Neuronal stem cell (in vitro differentiated cells): ENCODE results near the gene NOVA1.

Experiments used
- DNase-seq: peaks from one replicate; pipeline ENCODE4 v3.0.0-alpha.2; 2013; ENCODE audit warnings: low spot score
- H2AFZ ChIP-seq: one replicate; pipeline ENCODE4 v1.6.1; 2013; ENCODE audit warnings: mild to moderate bottlenecking, low read length, inconsistent platforms
- H2AK5ac ChIP-seq: 2 replicates; pipeline ENCODE4 v1.6.1; 2013; ENCODE audit warnings: low read depth, mild to moderate bottlenecking, inconsistent platforms, low read length, moderate library complexity, mixed read lengths
- H2BK120ac ChIP-seq: 2 replicates; pipeline ENCODE4 v1.6.1; 2013; ENCODE audit warnings: low read depth, mild to moderate bottlenecking, inconsistent platforms, low read length, moderate library complexity, mixed read lengths
- H2BK12ac ChIP-seq: one replicate; pipeline ENCODE4 v1.6.1; 2013; ENCODE audit warnings: low read length, inconsistent platforms
- H2BK15ac ChIP-seq: 2 replicates; pipeline ENCODE4 v1.6.1; 2013; ENCODE audit warnings: mild to moderate bottlenecking, low read length, inconsistent platforms, mixed read lengths
- H2BK5ac ChIP-seq: one replicate; pipeline ENCODE4 v1.6.1; 2013; ENCODE audit warnings: inconsistent platforms, mild to moderate bottlenecking, low read length, moderate library complexity
- H3K14ac ChIP-seq: one replicate; pipeline ENCODE4 v1.6.1; 2013; ENCODE audit warnings: low read length, inconsistent platforms
- H3K18ac ChIP-seq: 2 replicates; pipeline ENCODE4 v1.6.1; 2013; ENCODE audit warnings: low read length, inconsistent platforms
- H3K23ac ChIP-seq: 2 replicates; pipeline ENCODE4 v1.6.1; 2013; ENCODE audit warnings: low read depth, mild to moderate bottlenecking, mixed read lengths, low read length, inconsistent platforms; ENCODE audit not compliant: poor library complexity
- H3K27ac ChIP-seq: replicated peaks from 3 replicates; pipeline ENCODE4 v1.5.1; 2013; ENCODE audit warnings: low read length, inconsistent platforms
- H3K27me3 ChIP-seq, 3 experiments: 2 replicates each; pipeline ENCODE4 v1.6.1; 2013; ENCODE audit warnings: low read length in 3 of 3, mild to moderate bottlenecking in 2 of 3, inconsistent platforms in 1 of 3, low read depth in 1 of 3, mixed read lengths in 1 of 3, moderate library complexity in 1 of 3; ENCODE audit not compliant: control insufficient read depth in 3 of 3, insufficient read depth in 3 of 3
- H3K36me3 ChIP-seq, 2 donors: replicated peaks in 1 of 2; 2 replicates each; pipeline ENCODE4 v1.6.1; 2013; ENCODE audit warnings: low read length in 2 of 2; ENCODE audit not compliant: control insufficient read depth in 2 of 2, insufficient read depth in 2 of 2
- H3K4ac ChIP-seq: 2 replicates; pipeline ENCODE4 v1.6.1; 2013; ENCODE audit warnings: inconsistent platforms, mild to moderate bottlenecking, low read length, moderate library complexity
- H3K4me1 ChIP-seq, 2 donors: 1 replicate in 1 of 2; 2 replicates in 1 of 2; pipeline ENCODE4 v1.6.1; 2013; ENCODE audit warnings: low read length in 2 of 2, low read depth in 1 of 2; ENCODE audit not compliant: control insufficient read depth in 2 of 2, insufficient read depth in 1 of 2
- H3K4me2 ChIP-seq: one replicate; pipeline ENCODE4 v1.6.1; 2013; ENCODE audit warnings: mild to moderate bottlenecking, low read length, inconsistent platforms; ENCODE audit not compliant: insufficient read depth, poor library complexity, severe bottlenecking
- H3K4me3 ChIP-seq, 2 donors: 2 replicates each; pipeline ENCODE4 v1.5.1; 2013; ENCODE audit warnings: low read length in 2 of 2, mild to moderate bottlenecking in 2 of 2, inconsistent platforms in 1 of 2, moderate library complexity in 1 of 2
- H3K79me1 ChIP-seq: one replicate; pipeline ENCODE4 v1.6.1; 2013; ENCODE audit warnings: low read depth, mild to moderate bottlenecking, inconsistent platforms, low read length, moderate library complexity
- H3K9ac ChIP-seq: one replicate; pipeline ENCODE4 v1.6.1; 2013; ENCODE audit warnings: mild to moderate bottlenecking, low read depth, low read length, inconsistent platforms; ENCODE audit not compliant: poor library complexity
- H3K9me3 ChIP-seq, 2 donors: replicated peaks in 1 of 2; 2 replicates each; pipeline versions ENCODE3 to v1.6.1; 2013; ENCODE audit warnings: low read length in 2 of 2, mild to moderate bottlenecking in 2 of 2, inconsistent platforms in 1 of 2, low read depth in 1 of 2, mixed read lengths in 1 of 2, moderate library complexity in 1 of 2; ENCODE audit not compliant: control insufficient read depth in 2 of 2, insufficient read depth in 1 of 2
- H4K8ac ChIP-seq: one replicate; pipeline ENCODE4 v1.6.1; 2013; ENCODE audit warnings: low read depth, mild to moderate bottlenecking, inconsistent platforms, low read length, moderate library complexity
- H4K91ac ChIP-seq: one replicate; pipeline ENCODE4 v1.6.1; 2013; ENCODE audit warnings: low read length, low read depth, mild to moderate bottlenecking, inconsistent platforms; ENCODE audit not compliant: poor library complexity
- WGBS, 2 donors: extraction: QIAGEN DNeasy Blood & Tissue Kit; methylation state at CpG; one replicate each; pipeline ENCODE4 v1.1.7; 2013; ENCODE audit warnings: missing lambda C conversion rate in 2 of 2, mixed read lengths in 1 of 2; ENCODE audit not compliant: insufficient read length in 2 of 2, insufficient replicate concordance in 1 of 2; ENCODE audit errors: extremely low coverage in 2 of 2; 5-methylcytosine and 5-hydroxymethylcytosine counted together

Gene NOVA1

DNA sequence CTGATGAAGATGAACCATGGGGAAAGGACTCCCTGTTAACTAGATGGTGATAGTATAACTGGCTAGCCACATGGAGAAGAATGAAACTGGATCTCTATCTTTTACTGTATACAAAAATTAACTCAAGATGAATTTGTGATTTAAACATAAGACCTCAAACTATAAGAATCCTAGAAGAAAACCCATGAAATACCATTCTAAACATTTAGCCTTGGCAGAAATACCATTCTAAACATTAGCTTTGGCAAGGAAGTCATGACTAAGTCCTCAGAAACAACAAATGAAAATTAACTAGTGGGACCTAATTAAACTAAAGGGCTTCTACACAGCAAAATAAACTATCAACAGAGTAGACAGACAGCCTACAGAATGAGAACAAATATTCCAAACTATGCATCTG, 28.4 kb upstream of the NOVA1 start:
- H2BK120ac ChIP-seq: no peak overlapping the region
- H3K27me3 ChIP-seq: no peaks in the 10 kb centered on the region
- no peak overlapping the region for H3K14ac ChIP-seq
- H3K23ac ChIP-seq: no peak overlapping the region
- DNase-seq: no peak
- no peak overlapping the region for H3K9ac ChIP-seq
- no peaks in the 10 kb centered on the region for H3K9me3 ChIP-seq
- H2AFZ ChIP-seq: no peak overlapping the region
- no peak overlapping the region for H2AK5ac ChIP-seq
- no peak overlapping the region for H2BK15ac ChIP-seq
- no peak overlapping the region for H3K27ac ChIP-seq
- no peak overlapping the region for H3K4ac ChIP-seq
- no peak overlapping the region for H2BK5ac ChIP-seq
- peaks cover 0 to 4% of the 10 kb centered on the region in 2 donors for H3K4me1 ChIP-seq
- H3K18ac ChIP-seq: no peak overlapping the region
- no peaks in the 10 kb centered on the region for H3K79me1 ChIP-seq
- no peak overlapping the region for H2BK12ac ChIP-seq
- no peak overlapping the region for H3K4me3 ChIP-seq
- no peaks in the 10 kb centered on the region for H3K36me3 ChIP-seq
- no peak overlapping the region for H4K91ac ChIP-seq
- H3K4me2 ChIP-seq: no peak overlapping the region
- H4K8ac ChIP-seq: no peak overlapping the region

DNA sequence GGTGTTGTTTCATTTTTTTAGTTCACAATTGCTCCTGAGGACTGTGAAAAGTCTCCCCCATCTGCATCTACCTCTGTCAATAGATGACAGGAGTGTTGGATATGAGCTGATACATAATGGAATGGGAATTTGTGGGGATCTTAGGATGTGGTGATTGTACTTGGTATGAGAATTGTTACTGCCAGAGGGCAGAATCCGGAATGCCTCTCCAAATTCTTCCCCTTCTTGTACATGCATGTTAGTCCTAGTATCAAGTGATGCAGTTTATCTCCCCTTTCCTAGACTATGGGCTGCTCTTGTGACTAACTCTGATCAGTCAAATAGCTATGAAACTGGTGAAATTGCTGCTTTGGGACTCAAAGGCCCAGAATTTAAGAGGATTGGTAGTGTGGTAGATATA, 24.8 kb upstream of the NOVA1 start:
- no peak overlapping the region for H3K18ac ChIP-seq
- no CpG with 5 or more reads among the region's 1 CpG for WGBS, 2 donors
- no peaks in the 10 kb centered on the region for H3K27me3 ChIP-seq
- no peak overlapping the region for H2BK120ac ChIP-seq
- peaks cover 0 to 4% of the 10 kb centered on the region in 2 donors for H3K4me1 ChIP-seq
- no peak overlapping the region for H3K27ac ChIP-seq
- H2AK5ac ChIP-seq: no peak overlapping the region
- no peak overlapping the region for H2BK12ac ChIP-seq
- no peak overlapping the region for H2AFZ ChIP-seq
- DNase-seq: no peak
- no peak overlapping the region for H2BK15ac ChIP-seq
- no peaks in the 10 kb centered on the region for H3K9me3 ChIP-seq
- no peaks in the 10 kb centered on the region for H3K79me1 ChIP-seq
- H4K91ac ChIP-seq: no peak overlapping the region
- H3K4ac ChIP-seq: no peak overlapping the region
- no peak overlapping the region for H4K8ac ChIP-seq
- no peak overlapping the region for H3K4me2 ChIP-seq
- H2BK5ac ChIP-seq: no peak overlapping the region
- H3K9ac ChIP-seq: no peak overlapping the region
- no peak overlapping the region for H3K4me3 ChIP-seq
- H3K14ac ChIP-seq: no peak overlapping the region
- no peaks in the 10 kb centered on the region for H3K36me3 ChIP-seq
- H3K23ac ChIP-seq: no peak overlapping the region

- H3K9me3 ChIP-seq: no peaks in the 10 kb centered on the region
- no peak overlapping the region for H3K9ac ChIP-seq
- no CpG with 5 or more reads among the region's 2 CpGs for WGBS, 2 donors
- H3K4ac ChIP-seq: no peak overlapping the region
- no peaks in the 10 kb centered on the region for H3K27me3 ChIP-seq
- no peaks in the 10 kb centered on the region for H3K36me3 ChIP-seq
- H3K18ac ChIP-seq: no peak overlapping the region
- no peak overlapping the region for H2AFZ ChIP-seq
- no peak overlapping the region for H3K14ac ChIP-seq
- no peak overlapping the region for H3K4me2 ChIP-seq
- H2BK12ac ChIP-seq: no peak overlapping the region
- H2BK120ac ChIP-seq: no peak overlapping the region
- no peak overlapping the region for H3K27ac ChIP-seq
- no peak overlapping the region for H4K8ac ChIP-seq
- no peaks in the 10 kb centered on the region for H3K79me1 ChIP-seq
- no peak overlapping the region for H3K23ac ChIP-seq
- H2BK5ac ChIP-seq: no peak overlapping the region
- peak; percentile 37 for DNase-seq
- H2BK15ac ChIP-seq: no peak overlapping the region
- H3K4me1 ChIP-seq: peaks cover 0 to 4% of the 10 kb centered on the region in 2 donors
- no peak overlapping the region for H4K91ac ChIP-seq
- H3K4me3 ChIP-seq: no peak overlapping the region
- H2AK5ac ChIP-seq: no peak overlapping the region
Measured at GRCh38 chr14:26621807-26622560, 24.2 kb upstream of the NOVA1 start.

DNA sequence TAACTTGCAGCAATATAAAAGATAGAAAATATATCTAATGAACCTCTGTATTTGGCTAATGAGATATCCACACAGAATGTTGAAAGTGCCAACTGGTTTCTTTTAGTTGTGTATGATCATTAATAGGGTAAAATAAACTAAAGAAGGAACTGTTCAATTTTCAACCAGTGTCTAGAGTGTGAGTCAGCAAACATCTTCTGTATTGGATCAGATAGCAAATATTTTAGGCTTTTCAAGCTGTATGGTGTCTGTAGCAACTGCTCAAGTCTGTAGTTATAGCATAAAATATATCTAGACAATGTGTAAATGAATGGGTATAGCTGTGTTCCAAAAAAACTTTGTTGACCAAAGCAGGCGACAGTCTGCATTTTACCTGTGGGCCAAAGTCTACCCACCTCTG, 23.5 kb upstream of the NOVA1 start:
- Histone ChIP-seq H3K27ac (no peak overlapping the region), H3K23ac (no peak overlapping the region), H3K4me2 (no peak overlapping the region), H3K9me3 (no peaks in the 10 kb centered on the region), H2AFZ (no peak overlapping the region), H2BK15ac (no peak overlapping the region), H3K27me3 (no peaks in the 10 kb centered on the region), H3K9ac (no peak overlapping the region), H2BK5ac (no peak overlapping the region), H2AK5ac (no peak overlapping the region), H3K36me3 (no peaks in the 10 kb centered on the region), H4K91ac (no peak overlapping the region), H2BK12ac (no peak overlapping the region), H4K8ac (no peak overlapping the region), H3K4me1 (peaks cover 0 to 4% of the 10 kb centered on the region in 2 donors), H3K4me3 (no peak overlapping the region), H3K4ac (no peak overlapping the region), H2BK120ac (no peak overlapping the region), H3K14ac (no peak overlapping the region), H3K79me1 (no peaks in the 10 kb centered on the region), H3K18ac (no peak overlapping the region)
- no CpG with 5 or more reads among the region's 1 CpG for WGBS, 2 donors
- DNase-seq: no peak
